ENCODE data around the gene KIF5A. TPM values are rescaled to one million over a fixed set of nuclear protein-coding genes. Genes with fewer than 3 reads are reported as not detected.

KIF5A gene
- total RNA-seq, 1 experiment from 2014 or later = 3.0 TPM

- no peaks in the 10 kb centered on the region for H3K9me3 ChIP-seq (ENCODE audit: control insufficient read depth, insufficient read depth, low read depth, low read length)
- POLR2A ChIA-PET = no interaction called here
- H3K27ac ChIP-seq (ENCODE audit: low read length) = no peak overlapping the region
- TF ChIP-seq CTCF (IDR thresholded peaks at IDR 0.05) (no peak), SIN3A (IDR thresholded peaks at IDR 0.05; ENCODE audit: borderline replicate concordance, insufficient read depth, low read depth, low read length) (no peak), TCF7L2 (IDR thresholded peaks at IDR 0.05; ENCODE audit: low read depth, low read length) (no peak), REST (IDR thresholded peaks at IDR 0.05; ENCODE audit: insufficient read depth in 1 of 2, low read depth in 2 of 2, low read length in 1 of 2) (no peak), POLR2AphosphoS5 (IDR thresholded peaks at IDR 0.05; ENCODE audit: low read depth, low read length) (no peak)
- BruUV-seq (replicated peaks) = no TSS peak
- no peak overlapping the region for H3K4me3 ChIP-seq (ENCODE audit: low read depth in 2 of 2, low read length in 2 of 2)
- no peaks in the 10 kb centered on the region for H3K4me1 ChIP-seq (ENCODE audit: control insufficient read depth, insufficient read depth, low read length)
- ATAC-seq (no peak), DNase-seq (ENCODE audit: low read depth, low spot score) (no peak)
- H3K27me3 ChIP-seq (ENCODE audit: control insufficient read depth, insufficient read depth, low read length) = no peaks in the 10 kb centered on the region
- H3K36me3 ChIP-seq (ENCODE audit: control insufficient read depth, insufficient read depth, low read length) = no peaks in the 10 kb centered on the region
- CTCF ChIA-PET = no interaction called here
- intact Hi-C loops (cut with micrococcal nuclease; ENCODE audit: unreplicated experiment) (no loop called here), in situ Hi-C loops (cut with HindIII; ENCODE audit: low pct_unique_long_range_greater_than_20kb, low sequenced_read_pairs) (no loop called here)
Measured at GRCh38 chr12:57577981-57578758, 28.3 kb downstream of the KIF5A start.

- Histone ChIP-seq H3K27ac (ENCODE audit: low read length) (no peak overlapping the region), H3K36me3 (ENCODE audit: control insufficient read depth, insufficient read depth, low read length) (no peaks in the 10 kb centered on the region), H3K4me3 (ENCODE audit: low read depth in 2 of 2, low read length in 2 of 2) (no peak overlapping the region), H3K27me3 (ENCODE audit: control insufficient read depth, insufficient read depth, low read length) (no peaks in the 10 kb centered on the region), H3K4me1 (ENCODE audit: control insufficient read depth, insufficient read depth, low read length) (no peaks in the 10 kb centered on the region), H3K9me3 (ENCODE audit: control insufficient read depth, insufficient read depth, low read depth, low read length) (no peaks in the 10 kb centered on the region)
- in situ Hi-C loops (cut with HindIII; ENCODE audit: low pct_unique_long_range_greater_than_20kb, low sequenced_read_pairs) = no loop called here
- ATAC-seq (no peak), DNase-seq (ENCODE audit: low read depth, low spot score) (no peak)
- ChIA-PET POLR2A (no interaction called here), CTCF (interaction anchor here (0.6 kb wide), 1 partner anchor 95 kb away, joined by 3 read pairs; no protein-coding TSS in a partner anchor)
- BruUV-seq (replicated peaks) = no TSS peak
- TF ChIP-seq REST (IDR thresholded peaks at IDR 0.05; ENCODE audit: insufficient read depth in 1 of 2, low read depth in 2 of 2, low read length in 1 of 2) = no peak
- TF ChIP-seq SIN3A (IDR thresholded peaks at IDR 0.05; ENCODE audit: borderline replicate concordance, insufficient read depth, low read depth, low read length) = no peak
- no peak for TF ChIP-seq POLR2AphosphoS5 (IDR thresholded peaks at IDR 0.05; ENCODE audit: low read depth, low read length)
- TF ChIP-seq TCF7L2 (IDR thresholded peaks at IDR 0.05; ENCODE audit: low read depth, low read length) = no peak
- TF ChIP-seq CTCF (IDR thresholded peaks at IDR 0.05) = no peak
- intact Hi-C loops (cut with micrococcal nuclease; ENCODE audit: unreplicated experiment) = no loop called here
Measured at GRCh38 chr12:57579011-57579410, 29.2 kb downstream of the KIF5A start.
